GM12878 (cell line): Measurements from ENCODE around the gene ACYP2. TPM values are rescaled to one million over a fixed set of nuclear protein-coding genes. Genes with fewer than 3 reads are reported as not detected.

ENCODE experiments used
- ATAC-seq: fragments of 200-7000 bp; cut with Tn5 transposase; 3 replicates; pipeline ENCODE4 v1.9.1; 2020; ENCODE audit warnings: mild to moderate bottlenecking, moderate library complexity
- BruUV-seq: library from RNA; stranded (reverse); fragments of 400-500 nt; replicated peaks from 2 replicates; lab custom pipeline; 2021; lab: Mats Ljungman, UMichigan
- CTCF ChIA-PET: fragments of 300-600 bp; sonication (Branson Sonifier 250); formaldehyde crosslinking; extraction: SDS; loops from one replicate; lab custom pipeline; 2021; ENCODE audit warnings: inconsistent platforms; lab: Yijun Ruan, JAX
- POLR2A ChIA-PET: fragments of 350-600 bp; formaldehyde crosslinking; extraction: SDS; loops from one replicate; lab custom pipeline; 2021; ENCODE audit warnings: inconsistent platforms; lab: Charles Lee
- RAD21 ChIA-PET: fragments of 300-600 bp; sonication (Branson Sonifier 250); formaldehyde crosslinking; loops from one replicate; lab custom pipeline; 2023; ENCODE audit warnings: antibody characterized with exemption; ENCODE audit not compliant: unreplicated experiment; lab: Charles Lee
- SMC1A ChIA-PET: fragments of 300-600 bp; sonication (Branson Sonifier 250); formaldehyde crosslinking; loops from one replicate; lab custom pipeline; 2023; ENCODE audit not compliant: unreplicated experiment, uncharacterized antibody; lab: Charles Lee
- DNase-seq: peaks from one replicate; pipeline ENCODE4 v3.0.0-alpha.2; 2011; ENCODE audit warnings: low read depth, low spot score
- FAIRE-seq: peaks from 3 replicates; lab custom pipeline; 2011; peaks lifted over from hg19 to GRCh38; lab: Jason Lieb, UNC
- H2AFZ ChIP-seq: 2 replicates; pipeline ENCODE4 v1.6.0; 2011; ENCODE audit warnings: low read depth, low read length, control low read depth; ENCODE audit not compliant: control insufficient read depth
- H3K27ac ChIP-seq: 2 replicates; pipeline ENCODE4 v1.5.1; 2011; ENCODE audit warnings: control low read depth; ENCODE audit not compliant: control insufficient read depth, insufficient read depth
- H3K27me3 ChIP-seq, 2 experiments: replicated peaks in 1 of 2; 2 replicates each; pipeline versions ENCODE4 v1.6.0 to v1.6.1; 2011; ENCODE audit warnings: low read length in 1 of 2; ENCODE audit not compliant: control insufficient read depth in 2 of 2, insufficient read depth in 2 of 2
- H3K36me3 ChIP-seq, 2 experiments: 2 replicates each; pipeline ENCODE4 v1.5.1; 2011; ENCODE audit warnings: low read length in 1 of 2; ENCODE audit not compliant: control insufficient read depth in 2 of 2, insufficient read depth in 2 of 2
- H3K4me1 ChIP-seq: 2 replicates; pipeline ENCODE4 v1.6.1; 2011; ENCODE audit warnings: mild to moderate bottlenecking, low read length, moderate library complexity, mixed read lengths; ENCODE audit not compliant: control insufficient read depth, insufficient read depth
- H3K4me2 ChIP-seq: 2 replicates; pipeline ENCODE4 v1.6.0; 2011; ENCODE audit warnings: control low read depth; ENCODE audit not compliant: control insufficient read depth, insufficient read depth
- H3K4me3 ChIP-seq: fragments of 200-600 bp; sonication (generic); 2 replicates; pipeline ENCODE4 v1.5.1; 2016
- H3K79me2 ChIP-seq: 2 replicates; pipeline ENCODE4 v1.6.0; 2011; ENCODE audit warnings: low read length; ENCODE audit not compliant: control insufficient read depth, insufficient read depth
- H3K9ac ChIP-seq: 2 replicates; pipeline ENCODE4 v1.8.0; 2011; ENCODE audit warnings: low read length, control low read depth, mixed read lengths; ENCODE audit not compliant: control insufficient read depth, insufficient read depth
- H3K9me3 ChIP-seq: replicated peaks from 3 replicates; pipeline ENCODE4 v1.5.1; 2011; ENCODE audit warnings: mild to moderate bottlenecking, low read length; ENCODE audit not compliant: control insufficient read depth, insufficient read depth
- H4K20me1 ChIP-seq: 2 replicates; pipeline ENCODE4 v1.6.0; 2011; ENCODE audit not compliant: control insufficient read depth, insufficient read depth
- BACH1 ChIP-seq: fragments of 450-650 bp; IDR thresholded peaks from 2 replicates; pipeline ENCODE4 v1.6.1; 2017; ENCODE audit warnings: mild to moderate bottlenecking, borderline replicate concordance
- BCL3 ChIP-seq: IDR thresholded peaks from 2 replicates; pipeline ENCODE4 v1.6.1; 2011; ENCODE audit warnings: borderline replicate concordance, low read depth, mild to moderate bottlenecking, moderate library complexity, low read length; ENCODE audit not compliant: insufficient read depth, poor library complexity, severe bottlenecking
- BMI1 ChIP-seq: fragments of 450-650 bp; IDR thresholded peaks from 2 replicates; pipeline ENCODE4 v1.6.1; 2016; ENCODE audit warnings: mild to moderate bottlenecking, moderate library complexity, borderline replicate concordance
- DPF2 ChIP-seq: fragments of 450-650 bp; IDR thresholded peaks from 2 replicates; pipeline ENCODE4 v1.6.1; 2017; ENCODE audit warnings: mild to moderate bottlenecking
- EED ChIP-seq: sonication (generic); IDR thresholded peaks from 2 replicates; pipeline ENCODE4 v1.6.1; 2016; ENCODE audit warnings: antibody characterized with exemption, low read depth
- ESRRA ChIP-seq: IDR thresholded peaks from 2 replicates; pipeline ENCODE4 v1.6.1; 2012; ENCODE audit warnings: mild to moderate bottlenecking, low read length, improper control_type of control experiment
- ETV6 ChIP-seq, 2 experiments: fragments of 450-650 bp in 1 of 2; IDR thresholded peaks in 1 of 2; conservative IDR thresholded peaks in 1 of 2; 2 replicates each; pipeline ENCODE4 v1.6.1; 2014; ENCODE audit warnings: antibody characterized with exemption in 1 of 2, borderline replicate concordance in 1 of 2, low read depth in 1 of 2, mild to moderate bottlenecking in 1 of 2, moderate library complexity in 1 of 2
- FOXM1 ChIP-seq: IDR thresholded peaks from 2 replicates; pipeline ENCODE4 v1.6.1; 2012; ENCODE audit warnings: low read depth, mild to moderate bottlenecking, inconsistent platforms, low read length, moderate library complexity
- IKZF1 ChIP-seq: fragments of 450-650 bp; conservative IDR thresholded peaks from 2 replicates; pipeline ENCODE4 v1.6.1; 2017; ENCODE audit warnings: antibody characterized with exemption, mild to moderate bottlenecking
- IKZF2 ChIP-seq, 2 experiments: fragments of 450-650 bp; IDR thresholded peaks; 2 replicates each; pipeline ENCODE4 v1.6.1; 2017; ENCODE audit warnings: mild to moderate bottlenecking in 2 of 2, moderate library complexity in 2 of 2
- JUNB ChIP-seq: IDR thresholded peaks from 2 replicates; pipeline ENCODE4 v1.6.1; 2016; ENCODE audit warnings: antibody characterized with exemption, mild to moderate bottlenecking
- MXI1 ChIP-seq: fragments of 150-350 bp; IDR thresholded peaks from 2 replicates; pipeline ENCODE4 v1.6.1; 2011; ENCODE audit warnings: low read depth, mild to moderate bottlenecking, inconsistent platforms, low read length, improper control_type of control experiment
- NFIC ChIP-seq: IDR thresholded peaks from 2 replicates; pipeline ENCODE4 v1.6.1; 2012; ENCODE audit warnings: low read depth, mild to moderate bottlenecking, inconsistent platforms, low read length, moderate library complexity
- NR2C1 ChIP-seq: fragments of 450-650 bp; IDR thresholded peaks from 2 replicates; pipeline ENCODE4 v1.6.1; 2017; ENCODE audit warnings: antibody characterized with exemption, mild to moderate bottlenecking, moderate library complexity
- RUNX3 ChIP-seq: IDR thresholded peaks from 2 replicates; pipeline ENCODE4 v1.6.1; 2012; ENCODE audit warnings: low read length, inconsistent platforms
- WGBS: methylation state at CpG from one replicate; pipeline ENCODE4 v1.1.6; 2016; ENCODE audit warnings: low lambda C conversion rate; ENCODE audit not compliant: insufficient replicate concordance, insufficient coverage; ENCODE audit errors: missing lambda C conversion rate; 5-methylcytosine and 5-hydroxymethylcytosine counted together
- in situ Hi-C: fragments of 300-500 bp; cut with MboI; formaldehyde crosslinking; loops from 9 replicates; pipeline ENCODE4 v1.14.3; 2018; ENCODE audit warnings: mixed read lengths
- intact Hi-C: fragments of 100-400 bp; cut with micrococcal nuclease; formaldehyde crosslinking; loops from one replicate; pipeline ENCODE4 v1.14.2; 2022; ENCODE audit not compliant: unreplicated experiment
- polyA plus RNA-seq, 11 experiments: library from polyadenylated mRNA; depleted of rRNA in 4 of 11; unstranded in 6 of 11; stranded (reverse) in 5 of 11; fragments of >200 nt; fragmentation: Nextera tagmentation in 4 of 11; fragmentation: Illumina TruSeq in 1 of 11; extraction: Ambion mirVana in 4 of 11; extraction: Trizol in 1 of 11; gene quantifications; 1 replicate in 1 of 11; 2 replicates in 10 of 11; pipeline versions ENCODE4 v1.2.1 to v1.2.3, GENCODE V29; 2011 to 2016; ENCODE audit warnings: inconsistent platforms in 2 of 11, missing spikeins in 2 of 11, low read depth in 1 of 11
- total RNA-seq, 4 experiments: library from RNA; depleted of rRNA in 3 of 4; stranded (reverse); fragments of >200 nt in 3 of 4; fragmentation: Illumina TruSeq in 1 of 4; extraction: Trizol in 1 of 4; gene quantifications; 2 replicates each; pipeline versions ENCODE4 v1.2.1 to v1.2.3, GENCODE V29; 2013 to 2021
- TF ChIP-seq, protein P1 (sequence below): fragments of 450-650 bp; formaldehyde crosslinking; IDR thresholded peaks from 2 replicates; pipeline ENCODE4 v1.4.0; 2022; ENCODE audit warnings: mild to moderate bottlenecking, moderate library complexity
- TF ChIP-seq, protein P2 (sequence below): IDR thresholded peaks from 2 replicates; pipeline ENCODE4 v1.6.1; 2012; ENCODE audit warnings: low read length, inconsistent platforms

ACYP2 gene
- total and polyA plus RNA-seq, 10 of the 15 experiments (the other 5 are each of a cell fraction or from before 2014, with no cell fraction given): 4.2 to 16.3 (median 9.0) TPM

DNA sequence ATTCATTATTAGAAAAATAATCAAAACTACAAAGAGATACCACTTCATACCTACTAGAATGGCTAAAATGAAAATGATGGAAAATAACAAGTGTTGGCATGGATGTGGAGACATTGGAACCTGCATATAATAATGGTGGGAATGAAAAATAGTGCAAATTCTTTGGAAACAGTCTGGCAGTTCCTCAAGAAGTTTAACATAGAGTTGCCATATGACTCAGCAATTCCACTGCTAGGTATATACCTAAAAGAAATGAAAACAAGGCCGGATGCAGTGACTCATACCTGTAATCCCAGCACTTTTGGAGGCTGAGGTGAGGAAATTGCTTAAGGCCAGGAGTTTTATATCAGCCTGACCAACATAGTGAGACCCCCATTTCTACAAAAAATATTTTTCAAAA lies 41.6 kb upstream of the ACYP2 start:
- no peaks in the 10 kb centered on the region for H3K79me2 ChIP-seq
- no peak overlapping the region for H3K9ac ChIP-seq
- intact Hi-C loops: no loop called here
- peaks cover 3% of the 10 kb centered on the region; the same call in 1 of the 2 replicates for H3K4me1 ChIP-seq
- H3K36me3 ChIP-seq: no peaks in the 10 kb centered on the region; a peak in 1 of 4 replicates
- FAIRE-seq: peak; percentile 57
- POLR2A ChIA-PET: no interaction called here
- no peak overlapping the region for H3K4me3 ChIP-seq
- no peaks in the 10 kb centered on the region for H3K9me3 ChIP-seq
- BruUV-seq: no TSS peak
- peak; percentile 46; the same call in 1 of the 2 replicates for TF ChIP-seq IKZF1
- TF ChIP-seq NFIC: peak; percentile 80
- TF ChIP-seq MXI1: no peak
- peak; percentile 32 for TF ChIP-seq RUNX3
- no peak for TF ChIP-seq DPF2
- TF ChIP-seq, protein P1, sequence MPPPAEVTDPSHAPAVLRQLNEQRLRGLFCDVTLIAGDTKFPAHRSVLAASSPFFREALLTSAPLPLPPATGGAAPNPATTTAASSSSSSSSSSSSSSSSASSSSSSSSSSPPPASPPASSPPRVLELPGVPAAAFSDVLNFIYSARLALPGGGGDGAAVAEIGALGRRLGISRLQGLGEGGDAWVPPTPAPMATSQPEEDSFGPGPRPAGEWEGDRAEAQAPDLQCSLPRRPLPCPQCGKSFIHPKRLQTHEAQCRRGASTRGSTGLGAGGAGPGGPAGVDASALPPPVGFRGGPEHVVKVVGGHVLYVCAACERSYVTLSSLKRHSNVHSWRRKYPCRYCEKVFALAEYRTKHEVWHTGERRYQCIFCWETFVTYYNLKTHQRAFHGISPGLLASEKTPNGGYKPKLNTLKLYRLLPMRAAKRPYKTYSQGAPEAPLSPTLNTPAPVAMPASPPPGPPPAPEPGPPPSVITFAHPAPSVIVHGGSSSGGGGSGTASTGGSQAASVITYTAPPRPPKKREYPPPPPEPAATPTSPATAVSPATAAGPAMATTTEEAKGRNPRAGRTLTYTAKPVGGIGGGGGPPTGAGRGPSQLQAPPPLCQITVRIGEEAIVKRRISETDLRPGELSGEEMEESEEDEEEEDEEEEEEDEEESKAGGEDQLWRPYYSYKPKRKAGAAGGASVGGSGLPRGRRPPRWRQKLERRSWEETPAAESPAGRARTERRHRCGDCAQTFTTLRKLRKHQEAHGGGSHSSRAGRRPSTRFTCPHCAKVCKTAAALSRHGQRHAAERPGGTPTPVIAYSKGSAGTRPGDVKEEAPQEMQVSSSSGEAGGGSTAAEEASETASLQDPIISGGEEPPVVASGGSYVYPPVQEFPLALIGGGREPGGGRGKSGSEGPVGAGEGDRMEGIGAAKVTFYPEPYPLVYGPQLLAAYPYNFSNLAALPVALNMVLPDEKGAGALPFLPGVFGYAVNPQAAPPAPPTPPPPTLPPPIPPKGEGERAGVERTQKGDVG: no peak
- TF ChIP-seq BACH1: 0 out of 2 replicates have a peak, but pooled peaks have one; percentile 50
- no peak for TF ChIP-seq BCL3
- no peak for TF ChIP-seq ESRRA
- TF ChIP-seq, protein P2, sequence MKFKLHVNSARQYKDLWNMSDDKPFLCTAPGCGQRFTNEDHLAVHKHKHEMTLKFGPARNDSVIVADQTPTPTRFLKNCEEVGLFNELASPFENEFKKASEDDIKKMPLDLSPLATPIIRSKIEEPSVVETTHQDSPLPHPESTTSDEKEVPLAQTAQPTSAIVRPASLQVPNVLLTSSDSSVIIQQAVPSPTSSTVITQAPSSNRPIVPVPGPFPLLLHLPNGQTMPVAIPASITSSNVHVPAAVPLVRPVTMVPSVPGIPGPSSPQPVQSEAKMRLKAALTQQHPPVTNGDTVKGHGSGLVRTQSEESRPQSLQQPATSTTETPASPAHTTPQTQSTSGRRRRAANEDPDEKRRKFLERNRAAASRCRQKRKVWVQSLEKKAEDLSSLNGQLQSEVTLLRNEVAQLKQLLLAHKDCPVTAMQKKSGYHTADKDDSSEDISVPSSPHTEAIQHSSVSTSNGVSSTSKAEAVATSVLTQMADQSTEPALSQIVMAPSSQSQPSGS: 0 out of 2 replicates have a peak, but pooled peaks have one; percentile 25
- TF ChIP-seq JUNB: peak; percentile 79
- TF ChIP-seq NR2C1: no peak
- TF ChIP-seq IKZF2 (IDR thresholded peaks at IDR 0.05): peak; percentile 54 to 62
- no peak for TF ChIP-seq BMI1
- TF ChIP-seq ETV6 (conservative IDR thresholded peaks at IDR 0.05 in 1 of 2, IDR thresholded peaks at IDR 0.05 in 1 of 2; ENCODE audit: borderline replicate concordance in 1 of 2, low read depth in 1 of 2): peak in 1 of 2 experiments; percentile 65; a peak in 2 of 4 replicates
- TF ChIP-seq EED: peak; percentile 75
- peak; percentile 34; the same call in 1 of the 2 replicates for TF ChIP-seq FOXM1
- H3K4me2 ChIP-seq: no peak overlapping the region
- WGBS: 6% methylated on average over 1 of the region's 1 CpG
- peak; percentile 64 for ATAC-seq
- RAD21 ChIA-PET: no interaction called here
- in situ Hi-C loops: no loop called here
- no peak for DNase-seq
- SMC1A ChIA-PET: no interaction called here
- CTCF ChIA-PET: interaction anchor here (1.4 kb wide), 1 partner anchor 20 kb away, joined by 3 read pairs; no protein-coding TSS in a partner anchor
- H3K27me3 ChIP-seq: no peaks in the 10 kb centered on the region
- H3K27ac ChIP-seq: no peak overlapping the region
- H2AFZ ChIP-seq: no peak overlapping the region
- H4K20me1 ChIP-seq: no peaks in the 10 kb centered on the region
